IPS-20b (cell line): ENCODE data around the gene MECR.

Source experiments
- H3K27ac ChIP-seq: one replicate; pipeline ENCODE4 v1.5.1; 2013; ENCODE audit warnings: low read length
- H3K27me3 ChIP-seq: 2 replicates; pipeline ENCODE4 v1.6.1; 2013; ENCODE audit warnings: mild to moderate bottlenecking, low read length, inconsistent platforms; ENCODE audit not compliant: insufficient read depth
- H3K36me3 ChIP-seq: 2 replicates; pipeline ENCODE4 v1.6.1; 2013; ENCODE audit warnings: low read depth, mild to moderate bottlenecking, inconsistent platforms, low read length, moderate library complexity; ENCODE audit not compliant: insufficient read depth
- H3K4me1 ChIP-seq: 2 replicates; pipeline ENCODE4 v1.6.1; 2013; ENCODE audit warnings: mild to moderate bottlenecking, control low read depth, inconsistent platforms, low read length, moderate library complexity; ENCODE audit not compliant: insufficient read depth
- H3K4me3 ChIP-seq: 2 replicates; pipeline ENCODE4 v1.5.1; 2013; ENCODE audit warnings: mild to moderate bottlenecking, low read length, inconsistent platforms
- H3K9ac ChIP-seq: 2 replicates; pipeline ENCODE4 v1.6.1; 2013; ENCODE audit warnings: low read depth, mild to moderate bottlenecking, inconsistent platforms, low read length, moderate library complexity
- H3K9me3 ChIP-seq: 2 replicates; pipeline ENCODE4 v1.6.1; 2013; ENCODE audit warnings: mild to moderate bottlenecking, low read depth, low read length, inconsistent platforms; ENCODE audit not compliant: insufficient read depth

MECR gene

GRCh38 chr1:29211086-29212030 lies 19.4 kb downstream of the MECR start:
- no peak overlapping the region for H3K27ac ChIP-seq
- no peaks in the 10 kb centered on the region for H3K9me3 ChIP-seq
- H3K4me3 ChIP-seq = no peak overlapping the region
- H3K4me1 ChIP-seq = no peaks in the 10 kb centered on the region
- no peak overlapping the region for H3K9ac ChIP-seq
- H3K36me3 ChIP-seq = peaks cover 56% of the 10 kb centered on the region
- H3K27me3 ChIP-seq = no peaks in the 10 kb centered on the region

GRCh38 chr1:29210278-29211085 lies 20.3 kb downstream of the MECR start:
- Histone ChIP-seq H3K9ac (no peak overlapping the region), H3K27me3 (no peaks in the 10 kb centered on the region), H3K4me3 (no peak overlapping the region), H3K9me3 (no peaks in the 10 kb centered on the region), H3K27ac (no peak overlapping the region), H3K36me3 (peaks cover 56% of the 10 kb centered on the region), H3K4me1 (no peaks in the 10 kb centered on the region)

GRCh38 chr1:29209173-29209572 lies 21.6 kb downstream of the MECR start:
- Histone ChIP-seq H3K36me3 (peaks cover 51% of the 10 kb centered on the region), H3K9ac (no peak overlapping the region), H3K27ac (no peak overlapping the region), H3K4me3 (no peak overlapping the region), H3K27me3 (no peaks in the 10 kb centered on the region), H3K9me3 (no peaks in the 10 kb centered on the region), H3K4me1 (no peaks in the 10 kb centered on the region)

DNA sequence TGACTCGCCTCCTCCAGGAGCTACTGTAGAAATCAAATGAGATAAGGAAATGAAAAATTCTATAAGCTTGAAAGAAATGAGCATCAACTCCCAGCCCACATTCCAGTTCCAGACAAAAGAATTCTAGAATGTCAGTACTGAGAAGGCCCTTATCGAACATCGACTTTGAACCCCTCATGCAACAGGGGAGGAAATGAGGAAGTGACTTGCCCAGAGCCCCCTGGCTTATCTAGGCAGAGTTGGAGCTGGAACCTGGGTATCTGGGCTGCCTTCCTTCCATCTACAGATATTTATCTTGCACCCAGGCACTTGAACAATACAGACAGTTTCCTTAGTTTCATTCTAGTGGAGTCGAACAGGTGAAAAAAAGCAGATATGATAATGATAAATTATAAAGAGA lies 22.3 kb downstream of the MECR start:
- no peaks in the 10 kb centered on the region for H3K4me1 ChIP-seq
- no peaks in the 10 kb centered on the region for H3K27me3 ChIP-seq
- H3K36me3 ChIP-seq = peaks cover 47% of the 10 kb centered on the region
- no peak overlapping the region for H3K27ac ChIP-seq
- no peak overlapping the region for H3K9ac ChIP-seq
- H3K4me3 ChIP-seq = no peak overlapping the region
- H3K9me3 ChIP-seq = no peaks in the 10 kb centered on the region

DNA sequence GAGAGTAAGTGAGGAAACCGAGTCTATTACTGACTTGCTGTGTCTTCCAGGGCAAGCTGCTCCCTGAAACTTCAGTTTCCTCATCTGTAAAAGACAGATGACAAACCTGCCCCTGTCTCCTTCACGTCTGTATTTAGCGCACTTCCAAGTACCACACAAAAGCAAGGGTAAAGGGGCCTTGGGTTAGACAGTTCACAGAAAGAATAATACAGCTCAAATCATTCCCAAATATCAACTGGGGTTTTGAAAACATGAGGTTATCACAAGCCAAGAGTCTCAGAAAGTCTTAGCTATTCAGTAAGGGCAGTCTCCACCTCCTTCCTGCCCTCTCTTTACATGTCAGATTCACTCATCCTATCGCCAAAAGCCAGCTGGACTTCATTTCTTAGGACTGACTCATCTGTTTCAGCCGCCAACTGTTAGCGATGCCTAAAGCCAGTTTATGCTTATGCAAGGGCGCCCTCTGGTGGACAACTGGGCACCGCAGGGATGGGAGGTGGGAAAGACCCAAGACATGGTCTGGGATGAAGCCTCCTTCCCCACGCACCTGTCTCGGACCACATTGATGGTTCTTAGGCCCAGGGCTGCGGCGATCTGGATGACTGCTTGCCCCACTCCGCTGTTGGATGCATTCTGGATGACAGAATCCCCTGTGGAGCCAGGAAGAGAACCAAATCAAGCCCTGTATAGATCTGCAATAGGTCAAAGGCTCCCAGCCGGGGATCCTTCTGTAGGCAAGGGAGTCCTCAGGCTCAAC lies 28.0 kb downstream of the MECR start:
- Histone ChIP-seq H3K27ac (no peak overlapping the region), H3K9me3 (no peaks in the 10 kb centered on the region), H3K4me3 (no peak overlapping the region), H3K4me1 (peaks cover 7% of the 10 kb centered on the region; the same call in 1 of the 2 replicates), H3K9ac (no peak overlapping the region), H3K36me3 (peaks cover 52% of the 10 kb centered on the region), H3K27me3 (no peaks in the 10 kb centered on the region)

DNA sequence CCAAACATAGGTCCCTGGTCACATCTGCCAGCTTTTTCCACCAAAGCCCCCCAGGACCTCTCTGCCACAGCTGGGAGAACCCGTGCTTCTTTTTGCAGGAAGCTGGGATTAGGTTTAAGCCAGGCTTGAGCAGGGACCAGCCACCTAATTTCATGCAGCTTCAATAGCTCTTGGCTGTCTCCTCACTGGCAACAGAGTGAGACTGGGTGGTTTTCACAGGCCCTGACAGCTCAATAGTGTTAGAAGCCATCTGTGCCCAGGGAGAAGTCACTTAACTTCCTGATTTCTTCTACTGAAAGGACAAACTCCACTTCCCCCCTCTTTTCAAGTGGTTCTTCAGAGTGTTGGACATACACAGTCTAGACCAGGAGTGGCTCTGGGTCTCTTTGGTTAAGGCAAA lies 28.7 kb downstream of the MECR start:
- Histone ChIP-seq H3K4me1 (peaks cover 7% of the 10 kb centered on the region; the same call in 1 of the 2 replicates), H3K9me3 (no peaks in the 10 kb centered on the region), H3K9ac (no peak overlapping the region), H3K36me3 (peaks cover 52% of the 10 kb centered on the region), H3K27me3 (no peaks in the 10 kb centered on the region), H3K27ac (no peak overlapping the region), H3K4me3 (no peak overlapping the region)

- no peak overlapping the region for H3K27ac ChIP-seq
Observed at GRCh38 chr1:29201595-29202051, 29.1 kb downstream of the MECR start.

DNA sequence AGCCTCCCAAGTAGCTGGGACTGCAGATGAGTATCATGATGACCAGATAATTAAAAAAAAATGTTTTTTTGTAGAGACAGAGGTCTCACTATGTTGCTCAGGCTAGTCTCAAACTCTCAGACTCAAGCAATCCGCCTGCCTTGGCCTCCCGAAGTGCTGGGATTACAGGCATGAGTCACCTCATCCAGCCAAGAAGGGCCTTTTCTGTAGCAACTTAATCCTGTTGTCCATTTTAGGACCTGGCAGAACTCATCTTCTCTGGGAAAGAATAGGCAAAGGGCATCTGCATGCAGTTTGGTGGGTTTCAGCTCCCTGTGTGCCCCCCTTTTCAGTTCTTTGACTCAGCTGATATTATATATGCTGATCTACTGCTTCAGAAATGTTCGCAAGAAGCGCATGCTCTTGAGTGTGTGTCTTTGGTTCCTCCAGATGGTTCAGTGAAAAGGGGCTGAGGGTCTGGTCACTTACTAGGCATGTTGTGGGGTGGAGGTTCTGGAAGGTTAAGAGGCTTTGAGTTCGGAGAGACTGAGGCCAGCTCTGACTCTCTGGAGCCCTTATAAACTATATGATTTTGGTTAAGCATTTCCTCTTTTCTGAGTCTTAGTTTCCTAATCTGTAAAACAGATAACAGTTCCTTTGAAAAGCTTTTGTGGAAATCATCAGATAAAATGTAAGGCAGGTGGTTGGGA lies 29.7 kb downstream of the MECR start:
- Histone ChIP-seq H3K9ac (no peak overlapping the region), H3K4me3 (no peak overlapping the region), H3K9me3 (no peaks in the 10 kb centered on the region), H3K27me3 (no peaks in the 10 kb centered on the region), H3K4me1 (peaks cover 7% of the 10 kb centered on the region; the same call in 1 of the 2 replicates), H3K36me3 (peaks cover 44% of the 10 kb centered on the region), H3K27ac (no peak overlapping the region)

More at GRCh38 chr1:29201595-29202051, 29.1 kb downstream of the MECR start:
- H3K4me3 ChIP-seq = no peak overlapping the region
- H3K27me3 ChIP-seq = no peaks in the 10 kb centered on the region
- H3K9me3 ChIP-seq = no peaks in the 10 kb centered on the region
- H3K36me3 ChIP-seq = peaks cover 50% of the 10 kb centered on the region
- H3K9ac ChIP-seq = no peak overlapping the region
- H3K4me1 ChIP-seq = peaks cover 7% of the 10 kb centered on the region; the same call in 1 of the 2 replicates

DNA sequence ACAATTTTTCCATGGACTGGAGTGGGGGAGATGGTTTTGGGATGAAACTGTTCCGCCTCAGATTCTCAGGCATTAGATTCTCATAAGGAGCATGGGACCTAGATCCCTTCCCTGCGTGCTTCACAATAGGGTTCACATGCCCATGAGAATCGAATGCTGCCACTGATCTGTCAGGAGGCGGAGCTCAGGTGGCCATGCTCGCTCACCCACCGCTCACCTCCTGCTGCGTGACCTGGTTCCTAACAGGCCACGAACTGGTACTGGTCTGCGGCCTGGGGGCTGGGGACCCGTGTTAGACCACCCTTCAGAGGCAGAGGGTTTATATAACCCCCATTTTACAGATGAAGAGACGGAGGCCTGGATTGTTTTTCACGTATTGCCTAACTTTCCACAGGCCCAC lies 32.7 kb downstream of the MECR start:
- Histone ChIP-seq H3K4me1 (peaks cover 7% of the 10 kb centered on the region; the same call in 1 of the 2 replicates), H3K4me3 (no peak overlapping the region), H3K9me3 (no peaks in the 10 kb centered on the region), H3K36me3 (peaks cover 51% of the 10 kb centered on the region), H3K27me3 (no peaks in the 10 kb centered on the region), H3K27ac (no peak overlapping the region), H3K9ac (no peak overlapping the region)

GRCh38 chr1:29197590-29197924 lies 33.2 kb downstream of the MECR start:
- H3K9me3 ChIP-seq = no peaks in the 10 kb centered on the region
- H3K36me3 ChIP-seq = peaks cover 52% of the 10 kb centered on the region
- H3K27ac ChIP-seq = no peak overlapping the region
- no peak overlapping the region for H3K9ac ChIP-seq
- H3K4me3 ChIP-seq = no peak overlapping the region
- H3K4me1 ChIP-seq = peaks cover 6% of the 10 kb centered on the region; the same call in 1 of the 2 replicates
- H3K27me3 ChIP-seq = no peaks in the 10 kb centered on the region
